ENCODE measurements around the gene ZBTB5. TPM values are rescaled to one million over a fixed set of nuclear protein-coding genes. Genes with fewer than 3 reads are reported as not detected.

ZBTB5 gene
- total RNA-seq, 1 experiment from 2014 or later: 16.7 TPM

DNA sequence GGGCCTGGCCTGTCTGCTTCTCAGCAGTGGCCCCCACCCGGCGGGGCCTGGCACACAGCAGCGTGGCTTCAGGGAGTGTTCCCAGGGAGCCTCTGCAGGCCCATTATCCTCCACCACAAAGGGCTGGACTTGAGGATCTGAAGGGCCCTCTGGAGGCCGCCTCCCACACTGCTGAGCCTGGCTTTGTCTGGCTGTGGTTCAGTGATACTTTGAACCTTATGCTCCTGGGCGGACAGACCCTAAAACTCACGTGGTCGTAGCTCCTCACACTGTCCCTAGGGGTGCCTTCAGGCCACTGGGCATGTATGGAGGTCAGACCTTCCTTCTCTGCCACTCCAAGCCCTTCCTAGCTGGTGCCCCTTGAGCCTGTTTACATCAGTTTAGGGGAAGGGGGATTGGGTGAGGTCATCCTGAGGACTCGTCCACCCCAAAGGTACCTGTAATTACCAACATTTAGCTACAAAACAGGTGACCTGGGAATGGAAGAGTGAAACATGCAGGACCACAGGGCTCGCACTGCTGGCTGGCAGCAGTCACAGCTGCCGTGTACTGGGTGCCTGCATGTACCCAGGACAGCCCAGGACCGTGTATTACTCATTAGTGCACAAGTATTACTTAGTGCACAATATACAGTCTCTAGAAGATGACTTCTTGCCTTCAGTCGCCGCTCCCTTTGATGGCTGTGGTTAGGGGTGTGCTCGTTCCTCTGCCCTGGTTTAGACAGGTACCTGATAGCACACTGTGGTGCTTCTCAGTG is 34.2 kb downstream of the ZBTB5 start:
- Mint-ChIP-seq H3K27ac (peak overlapping the region; percentile 91), H3K4me1 (peaks cover 27% of the 10 kb centered on the region), H3K36me3 (peaks cover 55% of the 10 kb centered on the region), H3K4me3 (no peak overlapping the region), H3K27me3 (ENCODE audit: low read depth) (no peaks in the 10 kb centered on the region), H3K9me3 (no peaks in the 10 kb centered on the region)
- peak; percentile 30 for DNase-seq (ENCODE audit: low spot score)
- ChIA-PET POLR2A (no interaction called here), CTCF (interaction anchor here (1.3 to 2.0 kb wide), 2 partner anchors 16 to 20 kb away, joined by 7 to 8 read pairs; no protein-coding TSS in a partner anchor)
- peak; percentile 64 for ATAC-seq
- TF ChIP-seq ZMAT4 (CRISPR knock-in tag; IDR thresholded peaks at IDR 0.05) (no peak), E2F1 (CRISPR knock-in tag; IDR thresholded peaks at IDR 0.05) (no peak), TEAD1 (CRISPR knock-in tag; IDR thresholded peaks at IDR 0.05) (no peak), ZNF232 (CRISPR knock-in tag; IDR thresholded peaks at IDR 0.05) (no peak), MYBL2 (CRISPR knock-in tag; IDR thresholded peaks at IDR 0.05) (no peak), JUN (CRISPR knock-in tag; IDR thresholded peaks at IDR 0.05) (no peak), PREB (CRISPR knock-in tag; IDR thresholded peaks at IDR 0.05; ENCODE audit: borderline replicate concordance) (no peak), EMX1 (CRISPR knock-in tag; IDR thresholded peaks at IDR 0.05) (no peak), TP53 (CRISPR knock-in tag; IDR thresholded peaks at IDR 0.05) (no peak), TEAD4 (CRISPR knock-in tag; IDR thresholded peaks at IDR 0.05) (no peak), GTF2I (CRISPR knock-in tag; conservative IDR thresholded peaks at IDR 0.05) (no peak)
- TF ChIP-seq, protein P1, sequence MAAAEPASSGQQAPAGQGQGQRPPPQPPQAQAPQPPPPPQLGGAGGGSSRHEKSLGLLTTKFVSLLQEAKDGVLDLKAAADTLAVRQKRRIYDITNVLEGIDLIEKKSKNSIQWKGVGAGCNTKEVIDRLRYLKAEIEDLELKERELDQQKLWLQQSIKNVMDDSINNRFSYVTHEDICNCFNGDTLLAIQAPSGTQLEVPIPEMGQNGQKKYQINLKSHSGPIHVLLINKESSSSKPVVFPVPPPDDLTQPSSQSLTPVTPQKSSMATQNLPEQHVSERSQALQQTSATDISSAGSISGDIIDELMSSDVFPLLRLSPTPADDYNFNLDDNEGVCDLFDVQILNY (CRISPR knock-in tag; IDR thresholded peaks at IDR 0.05): no peak

- Mint-ChIP-seq H3K36me3 (peaks cover 50% of the 10 kb centered on the region), H3K9me3 (no peaks in the 10 kb centered on the region), H3K4me3 (no peak overlapping the region), H3K27ac (no peak overlapping the region), H3K4me1 (peaks cover 19% of the 10 kb centered on the region), H3K27me3 (ENCODE audit: low read depth) (no peaks in the 10 kb centered on the region)
- ChIA-PET CTCF (interaction anchor here (1.3 to 2.0 kb wide), 3 partner anchors 14 to 19 kb away, joined by 4 to 8 read pairs (median 7); no protein-coding TSS in a partner anchor), POLR2A (no interaction called here)
- DNase-seq (ENCODE audit: low spot score) (no peak), ATAC-seq (no peak)
- TF ChIP-seq EMX1 (CRISPR knock-in tag; IDR thresholded peaks at IDR 0.05): no peak
- TF ChIP-seq NFYB (CRISPR knock-in tag; conservative IDR thresholded peaks at IDR 0.05; ENCODE audit: low read depth): no peak
- TF ChIP-seq MYBL2 (CRISPR knock-in tag; IDR thresholded peaks at IDR 0.05): no peak
- no peak for TF ChIP-seq ZNF317 (CRISPR knock-in tag; IDR thresholded peaks at IDR 0.05; ENCODE audit: borderline replicate concordance, low read depth)
- TF ChIP-seq ETV6 (CRISPR knock-in tag; IDR thresholded peaks at IDR 0.05): no peak
- TF ChIP-seq, protein P1 (CRISPR knock-in tag; IDR thresholded peaks at IDR 0.05): no peak
- TF ChIP-seq AFF4 (CRISPR knock-in tag; IDR thresholded peaks at IDR 0.05; ENCODE audit: borderline replicate concordance): no peak
- TF ChIP-seq, protein P2, sequence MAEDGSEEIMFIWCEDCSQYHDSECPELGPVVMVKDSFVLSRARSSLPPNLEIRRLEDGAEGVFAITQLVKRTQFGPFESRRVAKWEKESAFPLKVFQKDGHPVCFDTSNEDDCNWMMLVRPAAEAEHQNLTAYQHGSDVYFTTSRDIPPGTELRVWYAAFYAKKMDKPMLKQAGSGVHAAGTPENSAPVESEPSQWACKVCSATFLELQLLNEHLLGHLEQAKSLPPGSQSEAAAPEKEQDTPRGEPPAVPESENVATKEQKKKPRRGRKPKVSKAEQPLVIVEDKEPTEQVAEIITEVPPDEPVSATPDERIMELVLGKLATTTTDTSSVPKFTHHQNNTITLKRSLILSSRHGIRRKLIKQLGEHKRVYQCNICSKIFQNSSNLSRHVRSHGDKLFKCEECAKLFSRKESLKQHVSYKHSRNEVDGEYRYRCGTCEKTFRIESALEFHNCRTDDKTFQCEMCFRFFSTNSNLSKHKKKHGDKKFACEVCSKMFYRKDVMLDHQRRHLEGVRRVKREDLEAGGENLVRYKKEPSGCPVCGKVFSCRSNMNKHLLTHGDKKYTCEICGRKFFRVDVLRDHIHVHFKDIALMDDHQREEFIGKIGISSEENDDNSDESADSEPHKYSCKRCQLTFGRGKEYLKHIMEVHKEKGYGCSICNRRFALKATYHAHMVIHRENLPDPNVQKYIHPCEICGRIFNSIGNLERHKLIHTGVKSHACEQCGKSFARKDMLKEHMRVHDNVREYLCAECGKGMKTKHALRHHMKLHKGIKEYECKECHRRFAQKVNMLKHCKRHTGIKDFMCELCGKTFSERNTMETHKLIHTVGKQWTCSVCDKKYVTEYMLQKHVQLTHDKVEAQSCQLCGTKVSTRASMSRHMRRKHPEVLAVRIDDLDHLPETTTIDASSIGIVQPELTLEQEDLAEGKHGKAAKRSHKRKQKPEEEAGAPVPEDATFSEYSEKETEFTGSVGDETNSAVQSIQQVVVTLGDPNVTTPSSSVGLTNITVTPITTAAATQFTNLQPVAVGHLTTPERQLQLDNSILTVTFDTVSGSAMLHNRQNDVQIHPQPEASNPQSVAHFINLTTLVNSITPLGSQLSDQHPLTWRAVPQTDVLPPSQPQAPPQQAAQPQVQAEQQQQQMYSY (CRISPR knock-in tag; IDR thresholded peaks at IDR 0.05): no peak
- TF ChIP-seq, protein P3, sequence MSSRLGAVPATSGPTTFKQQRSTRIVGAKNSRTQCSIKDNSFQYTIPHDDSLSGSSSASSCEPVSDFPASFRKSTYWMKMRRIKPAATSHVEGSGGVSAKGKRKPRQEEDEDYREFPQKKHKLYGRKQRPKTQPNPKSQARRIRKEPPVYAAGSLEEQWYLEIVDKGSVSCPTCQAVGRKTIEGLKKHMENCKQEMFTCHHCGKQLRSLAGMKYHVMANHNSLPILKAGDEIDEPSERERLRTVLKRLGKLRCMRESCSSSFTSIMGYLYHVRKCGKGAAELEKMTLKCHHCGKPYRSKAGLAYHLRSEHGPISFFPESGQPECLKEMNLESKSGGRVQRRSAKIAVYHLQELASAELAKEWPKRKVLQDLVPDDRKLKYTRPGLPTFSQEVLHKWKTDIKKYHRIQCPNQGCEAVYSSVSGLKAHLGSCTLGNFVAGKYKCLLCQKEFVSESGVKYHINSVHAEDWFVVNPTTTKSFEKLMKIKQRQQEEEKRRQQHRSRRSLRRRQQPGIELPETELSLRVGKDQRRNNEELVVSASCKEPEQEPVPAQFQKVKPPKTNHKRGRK (CRISPR knock-in tag; IDR thresholded peaks at IDR 0.05; ENCODE audit: borderline replicate concordance): no peak
These were observed 35.6 kb downstream of the ZBTB5 start for GRCh38 chr9:37429441-37430285.
